ENCODE results near the gene INTS1. TPM values are rescaled to one million over a fixed set of nuclear protein-coding genes. Genes with fewer than 3 reads are reported as not detected.

The INTS1 gene
- total and polyA plus RNA-seq, 10 of the 15 experiments (the other 5 are each of a cell fraction or from before 2014, with no cell fraction given), result 0.52 to 89.0 (median 15.1) TPM

- TF ChIP-seq MEF2A (IDR thresholded peaks at IDR 0.05; ENCODE audit: insufficient read depth, low read depth, low read length), result no peak
These were observed 32.8 kb upstream of the INTS1 start (continued) for GRCh38 chr7:1536743-1537534.

GRCh38 chr7:1536455-1536742 lies 32.2 kb upstream of the INTS1 start:
- POLR2A ChIA-PET, result no interaction called here
- in situ Hi-C loops (cut with MboI), result no loop called here
- no peaks in the 10 kb centered on the region for H3K9me3 ChIP-seq (replicated peaks; ENCODE audit: control insufficient read depth, insufficient read depth, low read length)
- BruUV-seq (replicated peaks), result no TSS peak
- RAD21 ChIA-PET (ENCODE audit: unreplicated experiment), result interaction anchor here (0.6 to 0.7 kb wide), 2 partner anchors 24 to 718 kb away, joined by 3 read pairs; no protein-coding TSS in a partner anchor
- intact Hi-C loops (cut with micrococcal nuclease; ENCODE audit: unreplicated experiment), result no loop called here
- peaks cover 3 to 19% of the 10 kb centered on the region in 2 experiments; a peak in 3 of 4 replicates for H3K36me3 ChIP-seq (ENCODE audit: control insufficient read depth in 2 of 2, insufficient read depth in 2 of 2, low read length in 1 of 2)
- SMC1A ChIA-PET (ENCODE audit: uncharacterized antibody, unreplicated experiment), result no interaction called here
- H3K4me1 ChIP-seq (ENCODE audit: control insufficient read depth, insufficient read depth, low read length), result peaks cover 13% of the 10 kb centered on the region
- ATAC-seq (no peak), FAIRE-seq (no peak), DNase-seq (ENCODE audit: low read depth, low spot score) (no peak)
- H3K27ac ChIP-seq (ENCODE audit: control insufficient read depth, insufficient read depth), result no peak overlapping the region
- TF ChIP-seq HDGF (IDR thresholded peaks at IDR 0.05) (no peak), RUNX3 (IDR thresholded peaks at IDR 0.05; ENCODE audit: low read length) (no peak), CHD4 (IDR thresholded peaks at IDR 0.05) (no peak), GATAD2B (conservative IDR thresholded peaks at IDR 0.05; ENCODE audit: low read depth) (no peak), CREB1 (IDR thresholded peaks at IDR 0.05; ENCODE audit: low read depth) (no peak), E2F4 (IDR thresholded peaks at IDR 0.05; ENCODE audit: low read depth, low read length) (no peak), SREBF1 (IDR thresholded peaks at IDR 0.05; ENCODE audit: low read length) (no peak), SRF (IDR thresholded peaks at IDR 0.05; ENCODE audit: low read depth in 2 of 2, low read length in 2 of 2) (no peak)
- WGBS (ENCODE audit: insufficient coverage, insufficient replicate concordance, low lambda C conversion rate, missing lambda C conversion rate), result 67% methylated on average over 6 of the region's 7 CpGs
- H4K20me1 ChIP-seq (ENCODE audit: control insufficient read depth, insufficient read depth), result peaks cover 7% of the 10 kb centered on the region; the same call in 1 of the 2 replicates
- no peaks in the 10 kb centered on the region for H3K27me3 ChIP-seq (replicated peaks in 1 of 2; ENCODE audit: control insufficient read depth in 2 of 2, insufficient read depth in 2 of 2, low read length in 1 of 2)
- no peak overlapping the region for H3K4me3 ChIP-seq
- CTCF ChIA-PET, result no interaction called here
- H2AFZ ChIP-seq (ENCODE audit: control insufficient read depth, low read depth, low read length), result no peak overlapping the region
- no peak overlapping the region for H3K9ac ChIP-seq (ENCODE audit: control insufficient read depth, insufficient read depth, low read length)
- H3K4me2 ChIP-seq (ENCODE audit: control insufficient read depth, insufficient read depth), result no peak overlapping the region
- peaks cover 37% of the 10 kb centered on the region for H3K79me2 ChIP-seq (ENCODE audit: control insufficient read depth, insufficient read depth, low read length)

Measured in GM12878 (cell line).